Measurements from ENCODE around the gene ATP11A.

The ATP11A gene

GRCh38 chr13:112900691-112901091, 210.9 kb downstream of the ATP11A start:
- Histone ChIP-seq H4K8ac (ENCODE audit: low read length) (no peak overlapping the region), H3K27me3 (ENCODE audit: control insufficient read depth in 1 of 2, insufficient read depth in 1 of 2, low read length in 2 of 2) (peaks cover 0 to 84% of the 10 kb centered on the region in 2 experiments), H2BK12ac (ENCODE audit: low read length in 2 of 2) (no peak overlapping the region), H3K14ac (ENCODE audit: low read length in 2 of 2) (no peak overlapping the region), H3K79me1 (replicated peaks; ENCODE audit: low read length, poor library complexity, severe bottlenecking) (no peaks in the 10 kb centered on the region), H2BK5ac (ENCODE audit: low read depth, low read length, poor library complexity, severe bottlenecking) (no peak overlapping the region), H3K9ac (ENCODE audit: low read length) (no peak overlapping the region), H3K4me1 (ENCODE audit: control insufficient read depth, insufficient read depth, low read depth, low read length) (peaks cover 4% of the 10 kb centered on the region), H3K18ac (ENCODE audit: low read depth in 1 of 2, low read length in 2 of 2) (no peak overlapping the region), H3K9me3 (ENCODE audit: control insufficient read depth, low read length) (peaks cover 15% of the 10 kb centered on the region), H2BK120ac (ENCODE audit: low read depth, low read length) (no peak overlapping the region), H3K23ac (ENCODE audit: low read length in 2 of 2) (no peak overlapping the region), H2BK15ac (ENCODE audit: low read depth, poor library complexity, severe bottlenecking) (no peak overlapping the region), H3K4me2 (ENCODE audit: low read length, poor library complexity, severe bottlenecking) (no peak overlapping the region), H3K36me3 (ENCODE audit: control insufficient read depth in 1 of 2, insufficient read depth in 2 of 2, low read depth in 1 of 2, low read length in 2 of 2) (peaks cover 0 to 16% of the 10 kb centered on the region in 2 experiments), H2AK5ac (ENCODE audit: low read length, severe bottlenecking) (no peak overlapping the region), H3K4ac (ENCODE audit: low read depth in 1 of 2, low read length in 2 of 2) (no peak overlapping the region), H3K27ac (ENCODE audit: low read length, poor library complexity, severe bottlenecking) (no peak overlapping the region), H2AFZ (ENCODE audit: low read depth, low read length) (no peak overlapping the region), H4K91ac (ENCODE audit: low read length) (no peak overlapping the region), H3K4me3 (ENCODE audit: insufficient read depth in 1 of 2, low read depth in 1 of 2, low read length in 2 of 2) (no peak overlapping the region)
- 85% methylated on average over 8 of the region's 8 CpGs for WGBS
- no peak for DNase-seq

- Histone ChIP-seq H3K14ac (ENCODE audit: low read length in 2 of 2) (no peak overlapping the region), H3K4me1 (ENCODE audit: control insufficient read depth, insufficient read depth, low read depth, low read length) (peaks cover 15% of the 10 kb centered on the region), H3K4me3 (ENCODE audit: insufficient read depth in 1 of 2, low read depth in 1 of 2, low read length in 2 of 2) (no peak overlapping the region), H2BK120ac (ENCODE audit: low read depth, low read length) (no peak overlapping the region), H2BK15ac (ENCODE audit: low read depth, poor library complexity, severe bottlenecking) (no peak overlapping the region), H2BK5ac (ENCODE audit: low read depth, low read length, poor library complexity, severe bottlenecking) (no peak overlapping the region), H3K27me3 (ENCODE audit: control insufficient read depth in 1 of 2, insufficient read depth in 1 of 2, low read length in 2 of 2) (peaks cover 0 to 84% of the 10 kb centered on the region in 2 experiments), H2AFZ (ENCODE audit: low read depth, low read length) (no peak overlapping the region), H3K4ac (ENCODE audit: low read depth in 1 of 2, low read length in 2 of 2) (no peak overlapping the region), H2AK5ac (ENCODE audit: low read length, severe bottlenecking) (no peak overlapping the region), H3K9me3 (ENCODE audit: control insufficient read depth, low read length) (peaks cover 21% of the 10 kb centered on the region), H3K36me3 (ENCODE audit: control insufficient read depth in 1 of 2, insufficient read depth in 2 of 2, low read depth in 1 of 2, low read length in 2 of 2) (peaks cover 0 to 22% of the 10 kb centered on the region in 2 experiments), H2BK12ac (ENCODE audit: low read length in 2 of 2) (no peak overlapping the region), H3K18ac (ENCODE audit: low read depth in 1 of 2, low read length in 2 of 2) (no peak overlapping the region), H3K23ac (ENCODE audit: low read length in 2 of 2) (no peak overlapping the region), H3K79me1 (replicated peaks; ENCODE audit: low read length, poor library complexity, severe bottlenecking) (no peaks in the 10 kb centered on the region), H4K8ac (ENCODE audit: low read length) (no peak overlapping the region), H3K27ac (ENCODE audit: low read length, poor library complexity, severe bottlenecking) (no peak overlapping the region), H3K9ac (ENCODE audit: low read length) (no peak overlapping the region), H4K91ac (ENCODE audit: low read length) (no peak overlapping the region), H3K4me2 (ENCODE audit: low read length, poor library complexity, severe bottlenecking) (no peak overlapping the region)
- 72% methylated on average over 14 of the region's 14 CpGs for WGBS
- DNase-seq = no peak
Observed at GRCh38 chr13:112902101-112902651, 212.3 kb downstream of the ATP11A start.

- no peak for DNase-seq
- 96% methylated on average over 2 of the region's 2 CpGs for WGBS
- H3K23ac ChIP-seq (ENCODE audit: low read length in 2 of 2) = no peak overlapping the region
- H2AK5ac ChIP-seq (ENCODE audit: low read length, severe bottlenecking) = no peak overlapping the region
- no peaks in the 10 kb centered on the region for H3K79me1 ChIP-seq (replicated peaks; ENCODE audit: low read length, poor library complexity, severe bottlenecking)
- H3K36me3 ChIP-seq (ENCODE audit: control insufficient read depth in 1 of 2, insufficient read depth in 2 of 2, low read depth in 1 of 2, low read length in 2 of 2) = peaks cover 0 to 21% of the 10 kb centered on the region in 2 experiments
- no peak overlapping the region for H2BK15ac ChIP-seq (ENCODE audit: low read depth, poor library complexity, severe bottlenecking)
- H4K8ac ChIP-seq (ENCODE audit: low read length) = no peak overlapping the region
- H2BK120ac ChIP-seq (ENCODE audit: low read depth, low read length) = no peak overlapping the region
- H3K14ac ChIP-seq (ENCODE audit: low read length in 2 of 2) = no peak overlapping the region
- no peak overlapping the region for H4K91ac ChIP-seq (ENCODE audit: low read length)
- no peak overlapping the region for H2BK5ac ChIP-seq (ENCODE audit: low read depth, low read length, poor library complexity, severe bottlenecking)
- no peak overlapping the region for H3K4me3 ChIP-seq (ENCODE audit: insufficient read depth in 1 of 2, low read depth in 1 of 2, low read length in 2 of 2)
- H3K9ac ChIP-seq (ENCODE audit: low read length) = no peak overlapping the region
- peaks cover 17% of the 10 kb centered on the region for H3K4me1 ChIP-seq (ENCODE audit: control insufficient read depth, insufficient read depth, low read depth, low read length)
- peaks cover 0 to 85% of the 10 kb centered on the region in 2 experiments for H3K27me3 ChIP-seq (ENCODE audit: control insufficient read depth in 1 of 2, insufficient read depth in 1 of 2, low read length in 2 of 2)
- H2BK12ac ChIP-seq (ENCODE audit: low read length in 2 of 2) = no peak overlapping the region
- H3K4ac ChIP-seq (ENCODE audit: low read depth in 1 of 2, low read length in 2 of 2) = no peak overlapping the region
- H3K9me3 ChIP-seq (ENCODE audit: control insufficient read depth, low read length) = peaks cover 21% of the 10 kb centered on the region
- H2AFZ ChIP-seq (ENCODE audit: low read depth, low read length) = no peak overlapping the region
- H3K18ac ChIP-seq (ENCODE audit: low read depth in 1 of 2, low read length in 2 of 2) = no peak overlapping the region
- no peak overlapping the region for H3K27ac ChIP-seq (ENCODE audit: low read length, poor library complexity, severe bottlenecking)
- no peak overlapping the region for H3K4me2 ChIP-seq (ENCODE audit: low read length, poor library complexity, severe bottlenecking)
Observed at GRCh38 chr13:112902669-112903068, 212.8 kb downstream of the ATP11A start.

GRCh38 chr13:112903071-112903577, 213.3 kb downstream of the ATP11A start:
- Histone ChIP-seq H3K4me2 (ENCODE audit: low read length, poor library complexity, severe bottlenecking) (no peak overlapping the region), H2BK120ac (ENCODE audit: low read depth, low read length) (no peak overlapping the region), H3K18ac (ENCODE audit: low read depth in 1 of 2, low read length in 2 of 2) (no peak overlapping the region), H2AFZ (ENCODE audit: low read depth, low read length) (no peak overlapping the region), H2BK15ac (ENCODE audit: low read depth, poor library complexity, severe bottlenecking) (no peak overlapping the region), H4K91ac (ENCODE audit: low read length) (no peak overlapping the region), H3K23ac (ENCODE audit: low read length in 2 of 2) (no peak overlapping the region), H3K9me3 (ENCODE audit: control insufficient read depth, low read length) (peaks cover 21% of the 10 kb centered on the region), H2AK5ac (ENCODE audit: low read length, severe bottlenecking) (no peak overlapping the region), H2BK5ac (ENCODE audit: low read depth, low read length, poor library complexity, severe bottlenecking) (no peak overlapping the region), H3K27me3 (ENCODE audit: control insufficient read depth in 1 of 2, insufficient read depth in 1 of 2, low read length in 2 of 2) (peaks cover 0 to 87% of the 10 kb centered on the region in 2 experiments), H3K27ac (ENCODE audit: low read length, poor library complexity, severe bottlenecking) (no peak overlapping the region), H3K4me1 (ENCODE audit: control insufficient read depth, insufficient read depth, low read depth, low read length) (peaks cover 20% of the 10 kb centered on the region), H3K14ac (ENCODE audit: low read length in 2 of 2) (no peak overlapping the region), H4K8ac (ENCODE audit: low read length) (no peak overlapping the region), H3K79me1 (replicated peaks; ENCODE audit: low read length, poor library complexity, severe bottlenecking) (no peaks in the 10 kb centered on the region), H3K9ac (ENCODE audit: low read length) (no peak overlapping the region), H3K36me3 (ENCODE audit: control insufficient read depth in 1 of 2, insufficient read depth in 2 of 2, low read depth in 1 of 2, low read length in 2 of 2) (peaks cover 0 to 20% of the 10 kb centered on the region in 2 experiments), H2BK12ac (ENCODE audit: low read length in 2 of 2) (no peak overlapping the region), H3K4ac (ENCODE audit: low read depth in 1 of 2, low read length in 2 of 2) (no peak overlapping the region), H3K4me3 (ENCODE audit: insufficient read depth in 1 of 2, low read depth in 1 of 2, low read length in 2 of 2) (no peak overlapping the region)
- 89% methylated on average over 8 of the region's 8 CpGs for WGBS
- DNase-seq = no peak

All from mesenchymal stem cell (in vitro differentiated cells and primary cell).